GM19324 (cell line): ENCODE measurements around the gene ALDH3B1.
A peak's percentile ranks its signal among the peaks of the same experiment; 100 is the strongest.

Source experiments
- ATAC-seq: cut with Tn5 transposase; IDR thresholded peaks from one replicate; pipeline ENCODE4 v1.9.1; 2021; ENCODE audit warnings: mild to moderate bottlenecking, moderate library complexity; ENCODE audit not compliant: unreplicated experiment, low FRiP score

Gene ALDH3B1

DNA sequence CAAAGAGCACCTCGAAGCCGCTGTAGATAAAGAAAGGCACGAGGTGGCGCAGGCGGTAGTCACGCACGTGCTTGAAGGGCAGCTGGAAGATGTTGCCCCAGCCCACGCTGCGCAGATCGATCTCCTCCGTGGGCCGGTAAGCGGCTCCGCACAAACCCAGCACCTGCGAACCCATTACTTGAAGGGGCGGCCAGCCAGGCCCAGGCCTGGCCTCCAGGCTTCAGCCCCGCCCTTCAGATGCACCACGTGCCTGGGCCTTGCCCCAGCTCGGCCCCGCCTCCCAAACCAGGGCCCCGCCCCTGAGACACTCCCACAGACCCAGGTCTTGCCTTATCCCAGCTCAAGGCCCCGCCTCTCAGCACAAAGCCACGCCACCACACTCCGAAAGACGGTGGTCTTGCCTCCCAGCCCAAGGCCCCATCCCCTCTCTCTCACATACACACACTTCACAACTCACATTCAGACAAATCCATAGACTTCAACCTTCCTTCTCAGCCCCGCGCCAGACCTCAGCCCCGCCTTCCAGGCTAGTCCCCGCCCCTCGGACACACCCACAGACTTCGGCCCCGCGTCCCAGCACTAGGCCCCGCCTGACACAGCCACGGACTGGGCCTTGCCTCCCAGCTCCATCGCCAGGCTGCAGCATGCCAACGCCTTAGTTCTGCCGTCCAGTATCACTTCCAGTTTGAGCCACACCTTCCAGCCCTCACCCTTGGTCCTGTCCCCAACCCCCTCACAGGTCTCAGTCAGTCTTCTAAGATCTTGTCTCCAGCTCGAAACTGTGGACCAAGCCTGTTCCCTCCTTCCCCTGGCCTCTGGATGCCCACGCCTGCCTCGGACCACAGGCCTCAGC lies 13.3 kb upstream of the ALDH3B1 start:
- no peak for ATAC-seq

- no peak for ATAC-seq
Measured at GRCh38 chr11:67997475-67997921, 12.6 kb upstream of the ALDH3B1 start.

GRCh38 chr11:67998150-67999045 lies 11.7 kb upstream of the ALDH3B1 start:
- ATAC-seq, result no peak

DNA sequence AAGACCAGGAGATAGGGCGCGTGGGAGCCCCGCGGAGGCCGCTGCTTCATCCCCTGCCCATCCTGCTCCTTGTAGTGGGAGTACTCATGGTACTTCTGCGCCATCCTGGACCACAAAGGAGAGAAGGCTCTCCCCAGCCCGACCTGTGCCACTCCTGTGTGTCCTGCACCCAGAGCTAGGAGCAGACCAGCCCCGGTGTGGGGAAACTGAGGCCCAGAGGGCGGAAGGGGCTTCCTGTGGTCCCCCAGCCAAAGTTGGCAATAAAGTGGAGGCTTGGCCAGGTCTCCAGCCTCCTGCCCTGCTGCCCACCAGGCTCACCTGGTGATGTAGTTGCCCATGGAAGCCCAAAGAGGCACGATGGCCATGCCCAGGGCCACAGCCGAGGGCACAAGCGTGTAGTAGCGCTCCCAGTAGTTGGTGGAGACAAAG lies 10.9 kb upstream of the ALDH3B1 start:
- no peak for ATAC-seq

DNA sequence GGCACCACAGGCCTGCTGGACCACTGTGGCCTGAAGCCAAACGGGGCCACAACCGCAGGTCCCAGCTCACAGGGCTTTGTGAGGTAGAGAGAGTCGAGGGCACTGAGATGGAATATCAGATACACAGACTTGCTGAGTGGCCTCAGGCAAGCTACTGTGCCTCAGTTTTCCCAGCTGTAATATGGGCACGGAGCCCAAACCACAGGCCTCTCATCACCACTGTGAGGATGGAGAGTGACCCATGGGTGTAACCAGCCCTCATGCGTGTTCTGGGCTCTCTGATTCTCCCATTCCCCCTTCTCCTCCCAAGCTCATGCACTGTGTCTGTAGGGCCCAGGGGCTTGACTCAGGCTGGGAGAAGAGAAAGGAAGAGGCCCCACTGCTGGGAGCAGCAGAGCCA lies 10.4 kb upstream of the ALDH3B1 start:
- ATAC-seq, result no peak

GRCh38 chr11:68002575-68002937 lies 7.6 kb upstream of the ALDH3B1 start:
- no peak for ATAC-seq

DNA sequence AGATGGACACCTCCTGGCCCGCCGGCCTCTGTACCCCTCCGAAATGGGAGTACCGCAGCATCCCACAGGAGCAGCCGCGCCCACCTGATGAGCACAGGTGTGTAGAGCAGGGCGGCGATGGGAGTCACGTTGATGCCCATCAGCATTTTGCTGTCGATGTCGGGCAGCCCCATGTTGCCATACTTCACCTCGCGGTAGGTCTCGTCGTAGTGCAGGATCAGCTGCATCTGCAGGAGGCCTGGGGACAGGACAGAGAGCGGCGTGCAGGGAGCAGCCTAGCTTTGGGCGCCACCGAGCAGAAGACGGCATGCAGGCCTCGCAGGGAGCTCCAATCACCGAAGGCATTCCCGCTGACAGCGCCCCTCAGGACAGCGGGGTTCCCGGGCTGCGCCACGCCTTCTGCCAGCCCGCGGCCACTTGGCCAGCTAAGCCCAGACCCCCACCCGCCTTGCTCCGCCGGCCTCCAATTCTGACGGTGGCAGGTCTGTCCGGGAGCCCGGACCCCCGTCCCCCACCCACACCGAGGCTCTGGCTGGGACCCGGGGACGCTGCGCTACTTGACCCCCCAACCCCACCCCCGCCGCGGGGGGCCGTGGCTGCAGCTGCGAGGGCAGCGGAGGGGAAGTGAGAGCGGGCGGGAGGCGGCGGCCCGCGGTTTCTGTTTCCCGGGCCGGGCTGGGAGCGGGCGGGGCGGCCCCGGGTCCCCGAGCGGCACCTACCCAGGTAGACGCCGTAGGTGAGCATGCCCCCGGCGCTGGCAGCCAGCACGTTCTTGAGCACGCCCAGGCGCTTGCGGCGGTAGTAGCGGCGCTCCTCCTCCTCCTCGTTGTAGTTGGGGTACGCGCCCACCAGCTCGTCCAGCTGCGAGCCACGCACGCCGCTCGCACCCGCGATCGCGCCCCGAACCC lies 6.9 kb upstream of the ALDH3B1 start:
- peak; percentile 52 for ATAC-seq

DNA sequence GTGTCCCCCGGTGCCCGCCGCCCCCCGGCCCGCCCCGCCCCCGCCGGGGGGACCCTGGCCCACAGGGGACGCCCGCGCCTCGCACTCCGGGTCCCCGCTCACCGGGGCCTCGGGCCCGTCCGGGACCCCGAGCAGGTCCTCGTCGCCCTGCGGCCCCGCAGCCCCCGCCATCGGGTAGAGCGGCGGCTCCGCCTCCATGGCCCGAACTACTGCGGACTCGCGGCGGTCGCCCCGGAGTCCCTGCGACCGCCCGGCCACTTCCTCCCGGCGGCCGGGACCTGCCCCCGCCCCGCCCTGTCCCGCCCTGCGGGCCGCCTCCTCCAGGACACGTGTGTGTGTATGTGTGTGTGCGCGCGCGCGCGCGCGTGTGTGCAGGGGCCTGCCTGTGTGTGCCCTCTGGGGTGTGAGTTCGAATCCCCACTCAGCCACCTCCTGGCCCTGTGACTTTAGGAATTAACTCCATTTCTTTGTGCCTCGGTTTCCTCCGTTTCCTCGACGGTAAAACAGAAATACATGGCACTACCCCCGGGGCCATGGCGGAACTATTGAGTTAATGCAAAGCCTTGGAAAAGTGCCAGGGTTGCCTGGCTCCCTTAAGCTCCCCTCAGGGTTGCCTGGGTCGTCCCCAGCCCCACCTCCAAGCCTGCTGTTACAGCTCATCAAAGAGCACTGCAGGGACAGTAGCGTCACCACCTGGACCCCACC lies 6.1 kb upstream of the ALDH3B1 start, which contains the start of gene UNC93B1:
Gene UNC93B1, minus strand, starts transcription at position 252 of the 705 bp plus-strand sequence. Its CDS starts 54 bp downstream, at position 198.
- peak; percentile 65 for ATAC-seq

DNA sequence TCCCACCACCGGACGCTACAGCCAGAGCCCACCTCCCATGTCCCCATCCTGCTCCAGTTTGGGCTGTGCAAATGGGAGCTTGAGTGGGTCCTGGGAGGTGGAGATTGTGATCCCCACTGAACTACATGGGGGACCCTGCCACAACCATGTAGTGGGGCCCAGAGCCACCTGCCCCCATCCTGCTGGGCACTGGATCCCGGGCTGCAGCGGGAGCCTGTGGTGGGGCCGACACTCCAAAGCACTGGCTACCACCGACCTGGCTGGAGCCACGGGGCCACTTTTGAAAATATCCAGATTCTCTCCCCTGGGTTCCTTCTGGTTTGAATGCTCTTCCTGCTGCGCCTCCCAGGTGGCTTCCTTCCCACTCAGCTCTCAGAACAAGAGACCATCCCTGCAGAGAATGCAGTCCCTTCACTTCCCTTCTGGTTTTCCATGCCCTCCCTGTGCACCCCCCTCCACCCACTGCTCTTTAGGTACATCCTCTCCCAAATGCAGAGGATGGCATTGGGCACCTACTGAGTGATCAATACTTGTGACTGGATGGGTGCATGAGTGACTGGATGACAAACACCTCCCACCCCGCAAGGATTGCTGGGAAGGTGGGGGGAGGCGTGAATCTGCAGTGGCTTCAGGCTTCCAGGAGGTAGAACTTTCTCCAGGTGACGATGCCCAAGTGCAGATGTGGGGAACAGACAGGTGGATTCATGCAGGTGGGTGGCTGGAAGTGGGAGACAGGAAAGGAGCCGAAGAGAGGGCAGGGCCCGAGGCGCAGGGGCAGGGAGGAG lies 5.4 kb upstream of the ALDH3B1 start:
- ATAC-seq, result no peak

GRCh38 chr11:68006606-68007166 lies 3.4 kb upstream of the ALDH3B1 start:
- no peak for ATAC-seq

DNA sequence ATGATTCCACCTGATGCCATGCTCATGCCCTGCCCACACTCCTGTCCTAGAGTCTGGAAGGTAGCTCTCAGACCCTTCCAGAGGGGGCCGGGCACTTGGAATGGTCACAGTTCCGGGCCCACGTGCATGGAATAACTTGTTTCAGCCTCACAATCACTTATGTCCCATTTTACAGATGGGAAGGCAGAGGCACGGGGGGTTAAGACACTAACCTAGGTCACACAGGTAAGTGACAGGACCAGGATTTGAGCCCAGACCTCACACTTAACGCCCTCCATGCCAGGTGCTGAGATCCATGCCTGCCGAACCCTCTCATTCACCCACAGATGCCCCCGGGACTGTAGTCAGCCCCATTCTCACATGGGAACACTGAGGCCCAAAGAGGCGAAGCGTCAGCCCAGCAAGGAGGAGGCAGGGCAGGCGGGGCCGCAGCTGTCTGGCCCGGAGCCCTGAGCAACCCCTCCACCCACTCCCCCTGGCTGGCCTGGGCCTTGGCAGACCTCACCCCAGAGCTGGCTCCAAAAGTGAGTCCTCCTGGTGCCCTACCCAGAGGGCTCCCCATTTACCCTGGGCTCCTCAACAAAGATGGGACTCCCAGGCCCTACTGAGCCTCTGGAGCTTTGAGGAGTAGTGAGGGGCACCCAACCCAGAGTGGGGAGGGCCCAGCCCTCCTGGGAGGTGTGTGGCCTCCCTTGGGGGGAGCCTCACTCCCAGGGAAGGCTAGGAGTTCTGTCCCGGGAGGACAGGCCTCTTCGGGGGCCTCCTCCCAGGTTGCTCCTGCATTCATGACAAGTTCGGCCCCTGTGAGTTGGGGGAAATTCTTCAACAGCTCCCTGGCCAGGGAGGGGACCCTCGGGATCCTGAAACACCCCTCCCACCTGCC lies 2.4 kb upstream of the ALDH3B1 start:
- ATAC-seq, result no peak

DNA sequence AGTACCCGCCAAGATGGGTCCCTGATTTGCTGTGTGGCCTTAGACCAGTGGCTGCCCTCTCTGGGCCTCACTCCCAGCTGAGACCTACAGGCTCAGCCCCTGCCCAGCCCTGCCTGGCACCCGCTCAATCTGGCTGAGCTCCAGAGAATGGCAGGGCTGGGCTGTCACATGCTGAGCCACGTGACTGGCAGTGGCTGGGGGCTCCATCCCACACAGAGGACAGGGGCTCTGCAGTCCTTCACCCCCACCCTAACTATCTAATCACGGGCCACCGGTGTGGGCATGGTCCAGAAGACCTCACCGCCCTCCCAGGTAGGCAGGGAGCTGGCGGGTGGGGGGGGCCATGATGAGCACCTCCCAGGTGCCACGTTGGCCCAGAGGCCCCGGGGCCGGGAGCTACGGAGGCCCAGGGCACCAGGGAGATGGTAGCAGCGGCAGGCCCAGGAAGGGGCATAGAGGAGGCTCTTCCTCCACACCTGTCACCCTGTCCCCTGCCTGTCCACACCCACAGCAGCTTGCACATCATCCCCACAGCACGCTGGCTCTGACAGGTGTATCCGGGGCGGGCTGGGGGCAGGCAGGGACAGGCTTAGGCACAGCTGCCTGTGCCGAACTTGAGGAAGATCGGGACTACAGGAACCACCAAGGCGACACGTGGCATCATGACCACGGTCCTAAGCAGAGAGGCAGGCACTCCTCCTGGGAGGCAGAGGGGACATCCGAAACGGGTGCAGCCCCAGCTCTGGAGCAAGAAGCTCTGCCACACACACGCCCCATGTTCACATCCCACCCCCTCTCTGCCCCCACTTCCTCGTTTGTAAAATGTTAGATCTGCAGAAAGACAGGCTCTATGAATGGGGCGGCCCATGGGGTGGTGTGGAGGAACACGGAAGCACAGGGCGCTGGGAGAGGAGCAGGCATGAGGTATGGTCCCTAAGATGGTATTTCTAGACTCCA lies 1.5 kb upstream of the ALDH3B1 start:
- no peak for ATAC-seq

GRCh38 chr11:68009391-68010089 lies 587 bp upstream of the ALDH3B1 start:
- no peak for ATAC-seq

- ATAC-seq, result no peak
Measured at GRCh38 chr11:68011051-68011943, 1.2 kb downstream of the ALDH3B1 start.
